ENCODE data around the gene GHR. TPM values are rescaled to one million over a fixed set of nuclear protein-coding genes. Genes with fewer than 3 reads are reported as not detected.

The GHR gene
- total RNA-seq, 1 donor from 2014 or later = 1.3 TPM

GRCh38 chr5:42547894-42548293 is 124.7 kb downstream of the GHR start:
- TF ChIP-seq, protein P1, sequence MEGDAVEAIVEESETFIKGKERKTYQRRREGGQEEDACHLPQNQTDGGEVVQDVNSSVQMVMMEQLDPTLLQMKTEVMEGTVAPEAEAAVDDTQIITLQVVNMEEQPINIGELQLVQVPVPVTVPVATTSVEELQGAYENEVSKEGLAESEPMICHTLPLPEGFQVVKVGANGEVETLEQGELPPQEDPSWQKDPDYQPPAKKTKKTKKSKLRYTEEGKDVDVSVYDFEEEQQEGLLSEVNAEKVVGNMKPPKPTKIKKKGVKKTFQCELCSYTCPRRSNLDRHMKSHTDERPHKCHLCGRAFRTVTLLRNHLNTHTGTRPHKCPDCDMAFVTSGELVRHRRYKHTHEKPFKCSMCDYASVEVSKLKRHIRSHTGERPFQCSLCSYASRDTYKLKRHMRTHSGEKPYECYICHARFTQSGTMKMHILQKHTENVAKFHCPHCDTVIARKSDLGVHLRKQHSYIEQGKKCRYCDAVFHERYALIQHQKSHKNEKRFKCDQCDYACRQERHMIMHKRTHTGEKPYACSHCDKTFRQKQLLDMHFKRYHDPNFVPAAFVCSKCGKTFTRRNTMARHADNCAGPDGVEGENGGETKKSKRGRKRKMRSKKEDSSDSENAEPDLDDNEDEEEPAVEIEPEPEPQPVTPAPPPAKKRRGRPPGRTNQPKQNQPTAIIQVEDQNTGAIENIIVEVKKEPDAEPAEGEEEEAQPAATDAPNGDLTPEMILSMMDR (IDR thresholded peaks at IDR 0.05; ENCODE audit: insufficient read depth, low read length, severe bottlenecking) = no peak
- Histone ChIP-seq H3K27me3 (ENCODE audit: control insufficient read depth, insufficient read depth, low read length) (no peaks in the 10 kb centered on the region), H3K36me3 (ENCODE audit: control insufficient read depth, insufficient read depth, low read length) (no peaks in the 10 kb centered on the region), H3K4me3 (ENCODE audit: low read depth, low read length) (no peak overlapping the region)
- DNase-seq (ENCODE audit: low read depth) (no peak), FAIRE-seq (no peak)

GRCh38 chr5:42552597-42552996 is 129.4 kb downstream of the GHR start:
- H3K4me3 ChIP-seq (ENCODE audit: low read depth, low read length) = no peak overlapping the region
- H3K36me3 ChIP-seq (ENCODE audit: control insufficient read depth, insufficient read depth, low read length) = no peaks in the 10 kb centered on the region
- no peaks in the 10 kb centered on the region for H3K27me3 ChIP-seq (ENCODE audit: control insufficient read depth, insufficient read depth, low read length)
- FAIRE-seq (no peak), DNase-seq (ENCODE audit: low read depth) (no peak)
- TF ChIP-seq, protein P1 (IDR thresholded peaks at IDR 0.05; ENCODE audit: insufficient read depth, low read length, severe bottlenecking) = no peak

GRCh38 chr5:42553461-42553860 is 130.2 kb downstream of the GHR start:
- no peak for FAIRE-seq
- no peaks in the 10 kb centered on the region for H3K27me3 ChIP-seq (ENCODE audit: control insufficient read depth, insufficient read depth, low read length)
- no peaks in the 10 kb centered on the region for H3K36me3 ChIP-seq (ENCODE audit: control insufficient read depth, insufficient read depth, low read length)
- TF ChIP-seq, protein P1 (IDR thresholded peaks at IDR 0.05; ENCODE audit: insufficient read depth, low read length, severe bottlenecking) = no peak
- DNase-seq (ENCODE audit: low read depth) = no peak
- no peak overlapping the region for H3K4me3 ChIP-seq (ENCODE audit: low read depth, low read length)

GRCh38 chr5:42555010-42555409 is 131.8 kb downstream of the GHR start:
- no peak for FAIRE-seq
- no peak for DNase-seq (ENCODE audit: low read depth)
- H3K27me3 ChIP-seq (ENCODE audit: control insufficient read depth, insufficient read depth, low read length) = no peaks in the 10 kb centered on the region
- H3K36me3 ChIP-seq (ENCODE audit: control insufficient read depth, insufficient read depth, low read length) = no peaks in the 10 kb centered on the region
- H3K4me3 ChIP-seq (ENCODE audit: low read depth, low read length) = no peak overlapping the region
- TF ChIP-seq, protein P1 (IDR thresholded peaks at IDR 0.05; ENCODE audit: insufficient read depth, low read length, severe bottlenecking) = no peak

GRCh38 chr5:42555797-42556196 is 132.6 kb downstream of the GHR start:
- TF ChIP-seq, protein P1 (IDR thresholded peaks at IDR 0.05; ENCODE audit: insufficient read depth, low read length, severe bottlenecking) = no peak
- H3K27me3 ChIP-seq (ENCODE audit: control insufficient read depth, insufficient read depth, low read length) = no peaks in the 10 kb centered on the region
- FAIRE-seq (no peak), DNase-seq (ENCODE audit: low read depth) (peak; percentile 91)
- H3K4me3 ChIP-seq (ENCODE audit: low read depth, low read length) = no peak overlapping the region
- no peaks in the 10 kb centered on the region for H3K36me3 ChIP-seq (ENCODE audit: control insufficient read depth, insufficient read depth, low read length)

- TF ChIP-seq, protein P1 (IDR thresholded peaks at IDR 0.05; ENCODE audit: insufficient read depth, low read length, severe bottlenecking) = no peak
- Histone ChIP-seq H3K27me3 (ENCODE audit: control insufficient read depth, insufficient read depth, low read length) (no peaks in the 10 kb centered on the region), H3K36me3 (ENCODE audit: control insufficient read depth, insufficient read depth, low read length) (no peaks in the 10 kb centered on the region), H3K4me3 (ENCODE audit: low read depth, low read length) (no peak overlapping the region)
- DNase-seq (ENCODE audit: low read depth) (no peak), FAIRE-seq (no peak)
These were observed 134.4 kb downstream of the GHR start for GRCh38 chr5:42557689-42558088.
